K562 (cell line): ENCODE results near the gene THAP2. TPM values are rescaled to one million over a fixed set of nuclear protein-coding genes. Genes with fewer than 3 reads are reported as not detected.

Experiments
- TAF7 ChIP-seq: fragments of 450-650 bp; IDR thresholded peaks from 2 replicates; pipeline ENCODE4 v1.6.1; 2016; ENCODE audit warnings: missing genetic modification characterization, missing compliant biosample characterization
- TCF7 ChIP-seq: sonication (generic); IDR thresholded peaks from 2 replicates; pipeline ENCODE4 v1.6.1; 2016; ENCODE audit warnings: antibody characterized with exemption, borderline replicate concordance
- polyA plus RNA-seq, 8 experiments: library from polyadenylated mRNA; depleted of rRNA in 4 of 8; stranded (reverse) in 5 of 8; unstranded in 3 of 8; fragments of >200 nt; fragmentation: Nextera tagmentation in 2 of 8; fragmentation: Illumina TruSeq in 1 of 8; extraction: Ambion mirVana in 2 of 8; extraction: Trizol in 1 of 8; gene quantifications; 2 replicates each; pipeline versions ENCODE4 v1.2.1 to v1.2.3, GENCODE V29; 2011 to 2014; ENCODE audit warnings: inconsistent platforms in 1 of 8, missing spikeins in 1 of 8
- total RNA-seq, 7 experiments: library from RNA; depleted of rRNA in 6 of 7; stranded (reverse); fragments of >200 nt in 6 of 7; fragmentation: Illumina TruSeq in 2 of 7; extraction: Trizol in 2 of 7; gene quantifications; 2 replicates each; pipeline versions ENCODE4 v1.2.1 to v1.2.3, GENCODE V29; 2011 to 2021; ENCODE audit warnings: low replicate concordance in 1 of 7
- TF ChIP-seq, protein P1 (sequence below): fragments of 250-450 bp; sonication (Bioruptor Pico); IDR thresholded peaks from 2 replicates; pipeline ENCODE4 v1.4.0; 2020
- TF ChIP-seq, protein P2 (sequence below): fragments of 250-450 bp; sonication (Bioruptor Pico); IDR thresholded peaks from 2 replicates; pipeline ENCODE4 v1.4.0; 2020; ENCODE audit warnings: mild to moderate bottlenecking
- TF ChIP-seq, protein P3 (sequence below), 2 experiments: IDR thresholded peaks; 2 replicates each; pipeline ENCODE4 v1.6.1; 2011; ENCODE audit warnings: borderline replicate concordance in 1 of 2, control low read depth in 1 of 2, low read depth in 1 of 2, low read length in 1 of 2, mild to moderate bottlenecking in 1 of 2, mixed read lengths in 1 of 2, moderate library complexity in 1 of 2; ENCODE audit not compliant: insufficient read depth in 1 of 2, insufficient read length in 1 of 2, poor library complexity in 1 of 2, severe bottlenecking in 1 of 2; ENCODE audit errors: extremely low read depth in 1 of 2
- TF ChIP-seq, protein P4 (sequence below): fragments of 200-800 bp; sonication (Bioruptor generic); IDR thresholded peaks from 2 replicates; pipeline ENCODE4 v1.6.1; 2017; ENCODE audit warnings: missing genetic modification characterization, missing compliant biosample characterization
- TF ChIP-seq, protein P5 (sequence below): fragments of 250-450 bp; sonication (Bioruptor Pico); IDR thresholded peaks from 2 replicates; pipeline ENCODE4 v1.4.0; 2020
- TF ChIP-seq, protein P6 (sequence below), 2 experiments: fragments of 150-350 bp in 1 of 2; IDR thresholded peaks; 2 replicates each; pipeline ENCODE4 v1.6.1; 2012 to 2016; ENCODE audit warnings: low read depth in 2 of 2, low read length in 2 of 2, mild to moderate bottlenecking in 1 of 2, moderate library complexity in 1 of 2

The THAP2 gene
- total and polyA plus RNA-seq, 9 of the 15 experiments (the other 6 are each of a cell fraction or from before 2014, with no cell fraction given), result 1.8 to 18.9 (median 7.3) TPM

DNA sequence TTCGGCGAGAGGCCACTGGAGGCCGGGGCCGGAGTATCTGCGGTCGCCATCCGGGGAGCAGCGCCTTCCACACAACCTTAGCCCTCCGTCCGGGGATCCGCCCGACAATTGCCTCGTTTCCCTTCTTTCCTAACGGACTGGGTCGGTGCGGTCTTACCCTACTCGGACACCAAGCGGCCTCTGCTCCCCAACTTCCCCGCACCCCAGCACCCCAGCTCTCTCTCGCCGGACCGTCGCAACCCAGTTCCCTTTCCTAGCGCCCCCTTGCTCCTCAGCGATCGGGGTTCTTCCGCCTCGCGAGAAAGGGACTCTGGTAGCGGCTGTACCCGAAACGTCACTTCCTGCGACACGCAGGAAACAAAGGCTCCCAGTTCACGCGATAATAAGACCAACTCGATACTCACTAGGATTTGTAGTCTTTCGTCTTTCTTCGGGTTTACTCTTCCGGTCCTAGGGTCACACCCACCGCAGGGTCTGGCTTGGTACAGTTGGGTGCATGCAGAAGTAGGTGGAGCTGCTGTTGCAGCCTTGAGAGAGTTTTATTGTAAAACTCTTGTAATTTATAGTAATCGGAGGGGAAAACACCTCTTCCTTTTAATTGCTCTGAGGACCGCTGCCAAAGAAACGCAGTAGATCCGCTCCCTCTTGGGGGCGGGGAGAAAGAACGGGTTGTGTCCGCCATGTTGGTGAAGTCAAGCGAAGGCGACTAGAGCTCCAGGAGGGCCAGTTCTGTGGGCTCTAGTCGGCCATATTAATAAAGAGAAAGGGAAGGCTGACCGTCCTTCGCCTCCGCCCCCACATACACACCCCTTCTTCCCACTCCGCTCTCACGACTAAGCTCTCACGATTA is at the start of gene THAP2, which contains the start of gene ZFC3H1 (continued):
- TF ChIP-seq, protein P1, sequence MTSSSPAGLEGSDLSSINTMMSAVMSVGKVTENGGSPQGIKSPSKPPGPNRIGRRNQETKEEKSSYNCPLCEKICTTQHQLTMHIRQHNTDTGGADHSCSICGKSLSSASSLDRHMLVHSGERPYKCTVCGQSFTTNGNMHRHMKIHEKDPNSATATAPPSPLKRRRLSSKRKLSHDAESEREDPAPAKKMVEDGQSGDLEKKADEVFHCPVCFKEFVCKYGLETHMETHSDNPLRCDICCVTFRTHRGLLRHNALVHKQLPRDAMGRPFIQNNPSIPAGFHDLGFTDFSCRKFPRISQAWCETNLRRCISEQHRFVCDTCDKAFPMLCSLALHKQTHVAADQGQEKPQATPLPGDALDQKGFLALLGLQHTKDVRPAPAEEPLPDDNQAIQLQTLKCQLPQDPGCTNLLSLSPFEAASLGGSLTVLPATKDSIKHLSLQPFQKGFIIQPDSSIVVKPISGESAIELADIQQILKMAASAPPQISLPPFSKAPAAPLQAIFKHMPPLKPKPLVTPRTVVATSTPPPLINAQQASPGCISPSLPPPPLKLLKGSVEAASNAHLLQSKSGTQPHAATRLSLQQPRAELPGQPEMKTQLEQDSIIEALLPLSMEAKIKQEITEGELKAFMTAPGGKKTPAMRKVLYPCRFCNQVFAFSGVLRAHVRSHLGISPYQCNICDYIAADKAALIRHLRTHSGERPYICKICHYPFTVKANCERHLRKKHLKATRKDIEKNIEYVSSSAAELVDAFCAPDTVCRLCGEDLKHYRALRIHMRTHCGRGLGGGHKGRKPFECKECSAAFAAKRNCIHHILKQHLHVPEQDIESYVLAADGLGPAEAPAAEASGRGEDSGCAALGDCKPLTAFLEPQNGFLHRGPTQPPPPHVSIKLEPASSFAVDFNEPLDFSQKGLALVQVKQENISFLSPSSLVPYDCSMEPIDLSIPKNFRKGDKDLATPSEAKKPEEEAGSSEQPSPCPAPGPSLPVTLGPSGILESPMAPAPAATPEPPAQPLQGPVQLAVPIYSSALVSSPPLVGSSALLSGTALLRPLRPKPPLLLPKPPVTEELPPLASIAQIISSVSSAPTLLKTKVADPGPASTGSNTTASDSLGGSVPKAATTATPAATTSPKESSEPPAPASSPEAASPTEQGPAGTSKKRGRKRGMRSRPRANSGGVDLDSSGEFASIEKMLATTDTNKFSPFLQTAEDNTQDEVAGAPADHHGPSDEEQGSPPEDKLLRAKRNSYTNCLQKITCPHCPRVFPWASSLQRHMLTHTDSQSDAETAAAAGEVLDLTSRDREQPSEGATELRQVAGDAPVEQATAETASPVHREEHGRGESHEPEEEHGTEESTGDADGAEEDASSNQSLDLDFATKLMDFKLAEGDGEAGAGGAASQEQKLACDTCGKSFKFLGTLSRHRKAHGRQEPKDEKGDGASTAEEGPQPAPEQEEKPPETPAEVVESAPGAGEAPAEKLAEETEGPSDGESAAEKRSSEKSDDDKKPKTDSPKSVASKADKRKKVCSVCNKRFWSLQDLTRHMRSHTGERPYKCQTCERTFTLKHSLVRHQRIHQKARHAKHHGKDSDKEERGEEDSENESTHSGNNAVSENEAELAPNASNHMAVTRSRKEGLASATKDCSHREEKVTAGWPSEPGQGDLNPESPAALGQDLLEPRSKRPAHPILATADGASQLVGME, result no peak
- TF ChIP-seq, protein P2, sequence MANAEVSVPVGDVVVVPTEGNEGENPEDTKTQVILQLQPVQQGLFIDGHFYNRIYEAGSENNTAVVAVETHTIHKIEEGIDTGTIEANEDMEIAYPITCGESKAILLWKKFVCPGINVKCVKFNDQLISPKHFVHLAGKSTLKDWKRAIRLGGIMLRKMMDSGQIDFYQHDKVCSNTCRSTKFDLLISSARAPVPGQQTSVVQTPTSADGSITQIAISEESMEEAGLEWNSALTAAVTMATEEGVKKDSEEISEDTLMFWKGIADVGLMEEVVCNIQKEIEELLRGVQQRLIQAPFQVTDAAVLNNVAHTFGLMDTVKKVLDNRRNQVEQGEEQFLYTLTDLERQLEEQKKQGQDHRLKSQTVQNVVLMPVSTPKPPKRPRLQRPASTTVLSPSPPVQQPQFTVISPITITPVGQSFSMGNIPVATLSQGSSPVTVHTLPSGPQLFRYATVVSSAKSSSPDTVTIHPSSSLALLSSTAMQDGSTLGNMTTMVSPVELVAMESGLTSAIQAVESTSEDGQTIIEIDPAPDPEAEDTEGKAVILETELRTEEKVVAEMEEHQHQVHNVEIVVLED (CRISPR knock-in tag), result no peak
- TF ChIP-seq, protein P3, sequence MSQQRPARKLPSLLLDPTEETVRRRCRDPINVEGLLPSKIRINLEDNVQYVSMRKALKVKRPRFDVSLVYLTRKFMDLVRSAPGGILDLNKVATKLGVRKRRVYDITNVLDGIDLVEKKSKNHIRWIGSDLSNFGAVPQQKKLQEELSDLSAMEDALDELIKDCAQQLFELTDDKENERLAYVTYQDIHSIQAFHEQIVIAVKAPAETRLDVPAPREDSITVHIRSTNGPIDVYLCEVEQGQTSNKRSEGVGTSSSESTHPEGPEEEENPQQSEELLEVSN (IDR thresholded peaks at IDR 0.05; ENCODE audit: borderline replicate concordance in 1 of 2, extremely low read depth in 1 of 2, insufficient read depth in 1 of 2, insufficient read length in 1 of 2, low read depth in 1 of 2, low read length in 1 of 2, poor library complexity in 1 of 2, severe bottlenecking in 1 of 2), result peak in 1 of 2 experiments; percentile 11
- TF ChIP-seq TCF7, result peak; percentile 23; the same call in 1 of the 2 replicates
- TF ChIP-seq, protein P4, sequence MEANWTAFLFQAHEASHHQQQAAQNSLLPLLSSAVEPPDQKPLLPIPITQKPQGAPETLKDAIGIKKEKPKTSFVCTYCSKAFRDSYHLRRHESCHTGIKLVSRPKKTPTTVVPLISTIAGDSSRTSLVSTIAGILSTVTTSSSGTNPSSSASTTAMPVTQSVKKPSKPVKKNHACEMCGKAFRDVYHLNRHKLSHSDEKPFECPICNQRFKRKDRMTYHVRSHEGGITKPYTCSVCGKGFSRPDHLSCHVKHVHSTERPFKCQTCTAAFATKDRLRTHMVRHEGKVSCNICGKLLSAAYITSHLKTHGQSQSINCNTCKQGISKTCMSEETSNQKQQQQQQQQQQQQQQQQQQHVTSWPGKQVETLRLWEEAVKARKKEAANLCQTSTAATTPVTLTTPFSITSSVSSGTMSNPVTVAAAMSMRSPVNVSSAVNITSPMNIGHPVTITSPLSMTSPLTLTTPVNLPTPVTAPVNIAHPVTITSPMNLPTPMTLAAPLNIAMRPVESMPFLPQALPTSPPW, result peak; percentile 59
- 0 out of 2 replicates have a peak, but pooled peaks have one; percentile 49 for TF ChIP-seq TAF7
- TF ChIP-seq, protein P5, sequence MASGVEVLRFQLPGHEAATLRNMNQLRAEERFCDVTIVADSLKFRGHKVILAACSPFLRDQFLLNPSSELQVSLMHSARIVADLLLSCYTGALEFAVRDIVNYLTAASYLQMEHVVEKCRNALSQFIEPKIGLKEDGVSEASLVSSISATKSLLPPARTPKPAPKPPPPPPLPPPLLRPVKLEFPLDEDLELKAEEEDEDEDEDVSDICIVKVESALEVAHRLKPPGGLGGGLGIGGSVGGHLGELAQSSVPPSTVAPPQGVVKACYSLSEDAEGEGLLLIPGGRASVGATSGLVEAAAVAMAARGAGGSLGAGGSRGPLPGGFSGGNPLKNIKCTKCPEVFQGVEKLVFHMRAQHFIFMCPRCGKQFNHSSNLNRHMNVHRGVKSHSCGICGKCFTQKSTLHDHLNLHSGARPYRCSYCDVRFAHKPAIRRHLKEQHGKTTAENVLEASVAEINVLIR (CRISPR knock-in tag), result peak; percentile 86
- TF ChIP-seq, protein P6, sequence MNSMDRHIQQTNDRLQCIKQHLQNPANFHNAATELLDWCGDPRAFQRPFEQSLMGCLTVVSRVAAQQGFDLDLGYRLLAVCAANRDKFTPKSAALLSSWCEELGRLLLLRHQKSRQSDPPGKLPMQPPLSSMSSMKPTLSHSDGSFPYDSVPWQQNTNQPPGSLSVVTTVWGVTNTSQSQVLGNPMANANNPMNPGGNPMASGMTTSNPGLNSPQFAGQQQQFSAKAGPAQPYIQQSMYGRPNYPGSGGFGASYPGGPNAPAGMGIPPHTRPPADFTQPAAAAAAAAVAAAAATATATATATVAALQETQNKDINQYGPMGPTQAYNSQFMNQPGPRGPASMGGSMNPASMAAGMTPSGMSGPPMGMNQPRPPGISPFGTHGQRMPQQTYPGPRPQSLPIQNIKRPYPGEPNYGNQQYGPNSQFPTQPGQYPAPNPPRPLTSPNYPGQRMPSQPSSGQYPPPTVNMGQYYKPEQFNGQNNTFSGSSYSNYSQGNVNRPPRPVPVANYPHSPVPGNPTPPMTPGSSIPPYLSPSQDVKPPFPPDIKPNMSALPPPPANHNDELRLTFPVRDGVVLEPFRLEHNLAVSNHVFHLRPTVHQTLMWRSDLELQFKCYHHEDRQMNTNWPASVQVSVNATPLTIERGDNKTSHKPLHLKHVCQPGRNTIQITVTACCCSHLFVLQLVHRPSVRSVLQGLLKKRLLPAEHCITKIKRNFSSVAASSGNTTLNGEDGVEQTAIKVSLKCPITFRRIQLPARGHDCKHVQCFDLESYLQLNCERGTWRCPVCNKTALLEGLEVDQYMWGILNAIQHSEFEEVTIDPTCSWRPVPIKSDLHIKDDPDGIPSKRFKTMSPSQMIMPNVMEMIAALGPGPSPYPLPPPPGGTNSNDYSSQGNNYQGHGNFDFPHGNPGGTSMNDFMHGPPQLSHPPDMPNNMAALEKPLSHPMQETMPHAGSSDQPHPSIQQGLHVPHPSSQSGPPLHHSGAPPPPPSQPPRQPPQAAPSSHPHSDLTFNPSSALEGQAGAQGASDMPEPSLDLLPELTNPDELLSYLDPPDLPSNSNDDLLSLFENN (IDR thresholded peaks at IDR 0.05; ENCODE audit: low read depth in 2 of 2, low read length in 2 of 2), result 0 out of 4 replicates have a peak, but pooled peaks of 1 of the 2 experiments have one; percentile 10
